H9 (cell line): ENCODE data around the gene CKS1B. TPM values are rescaled to one million over a fixed set of nuclear protein-coding genes. Genes with fewer than 3 reads are reported as not detected.

Experiments
- DNase-seq: peaks from one replicate; pipeline ENCODE4 v3.0.0-alpha.2; 2017
- H2AFZ ChIP-seq: one replicate; pipeline ENCODE4 v1.6.1; 2013; ENCODE audit warnings: mild to moderate bottlenecking, low read length, control low read depth, moderate library complexity
- H2AK5ac ChIP-seq: 2 replicates; pipeline ENCODE4 v1.6.1; 2013; ENCODE audit warnings: low read length, control low read depth, mixed read lengths; ENCODE audit not compliant: insufficient read length
- H2BK120ac ChIP-seq: one replicate; pipeline ENCODE4 v1.6.1; 2013; ENCODE audit warnings: low read depth, mild to moderate bottlenecking, low read length, control low read depth, inconsistent platforms; ENCODE audit not compliant: poor library complexity, severe bottlenecking
- H2BK12ac ChIP-seq: 2 replicates; pipeline ENCODE4 v1.6.1; 2013; ENCODE audit warnings: low read length, control low read depth, mixed read lengths, low read depth; ENCODE audit not compliant: insufficient read length
- H2BK15ac ChIP-seq: 2 replicates; pipeline ENCODE4 v1.6.1; 2013; ENCODE audit warnings: low read depth, low read length, control low read depth
- H2BK20ac ChIP-seq: one replicate; pipeline ENCODE4 v1.6.1; 2013; ENCODE audit warnings: low read depth, mild to moderate bottlenecking, low read length, control low read depth, inconsistent platforms; ENCODE audit not compliant: poor library complexity, severe bottlenecking
- H2BK5ac ChIP-seq: 2 replicates; pipeline ENCODE4 v1.6.1; 2013; ENCODE audit warnings: low read length, control low read depth, mixed read lengths; ENCODE audit not compliant: insufficient read length
- H3K14ac ChIP-seq: 2 replicates; pipeline ENCODE4 v1.6.1; 2013; ENCODE audit warnings: low read length, control low read depth; ENCODE audit not compliant: insufficient read depth
- H3K18ac ChIP-seq: 2 replicates; pipeline ENCODE4 v1.6.1; 2013; ENCODE audit warnings: low read depth, mild to moderate bottlenecking, mixed read lengths, low read length, control low read depth; ENCODE audit not compliant: insufficient read length
- H3K23ac ChIP-seq: 2 replicates; pipeline ENCODE4 v1.6.1; 2013; ENCODE audit warnings: low read length, control low read depth, mixed read lengths, low read depth; ENCODE audit not compliant: insufficient read length
- H3K23me2 ChIP-seq: 2 replicates; pipeline ENCODE4 v1.6.1; 2013; ENCODE audit warnings: low read depth, mild to moderate bottlenecking, mixed read lengths, low read length, control low read depth; ENCODE audit not compliant: insufficient read length, poor library complexity, severe bottlenecking
- H3K27ac ChIP-seq: 2 replicates; pipeline ENCODE4 v1.5.1; 2013; ENCODE audit warnings: low read length, control low read depth, mixed read lengths, low read depth; ENCODE audit not compliant: insufficient read length
- H3K27me3 ChIP-seq: 2 replicates; pipeline ENCODE4 v1.6.1; 2013; ENCODE audit warnings: low read length, control low read depth, inconsistent platforms; ENCODE audit not compliant: insufficient read depth
- H3K4ac ChIP-seq: 2 replicates; pipeline ENCODE4 v1.6.1; 2013; ENCODE audit warnings: low read depth, mild to moderate bottlenecking, control low read depth, inconsistent platforms, low read length, moderate library complexity
- H3K4me1 ChIP-seq: 2 replicates; pipeline ENCODE4 v1.6.1; 2013; ENCODE audit warnings: low read length, control low read depth, inconsistent platforms; ENCODE audit not compliant: insufficient read depth
- H3K4me2 ChIP-seq: 2 replicates; pipeline ENCODE4 v1.6.1; 2013; ENCODE audit warnings: low read length, control low read depth, mixed read lengths; ENCODE audit not compliant: insufficient read length, insufficient read depth
- H3K56ac ChIP-seq: 2 replicates; pipeline ENCODE4 v1.6.1; 2013; ENCODE audit warnings: low read depth, mild to moderate bottlenecking, mixed read lengths, low read length, control low read depth; ENCODE audit not compliant: insufficient read length
- H3K79me1 ChIP-seq: 2 replicates; pipeline ENCODE4 v1.6.1; 2013; ENCODE audit warnings: low read depth, mild to moderate bottlenecking, moderate library complexity, low read length, control low read depth, inconsistent platforms; ENCODE audit not compliant: insufficient read depth, poor library complexity, severe bottlenecking
- H3K79me2 ChIP-seq: 2 replicates; pipeline ENCODE4 v1.6.1; 2013; ENCODE audit warnings: low read length, control low read depth, inconsistent platforms; ENCODE audit not compliant: insufficient read depth
- H3K9ac ChIP-seq: 2 replicates; pipeline ENCODE4 v1.6.1; 2013; ENCODE audit warnings: low read length, control low read depth, mixed read lengths; ENCODE audit not compliant: insufficient read length; ENCODE audit errors: extremely low read depth
- H3K9me3 ChIP-seq: one replicate; pipeline ENCODE4 v1.6.1; 2013; ENCODE audit warnings: low read depth, low read length, inconsistent platforms; ENCODE audit not compliant: control insufficient read depth
- H3T11ph ChIP-seq: one replicate; pipeline ENCODE4 v1.6.1; 2013; ENCODE audit warnings: mild to moderate bottlenecking, low read length, control low read depth, inconsistent platforms
- H4K20me1 ChIP-seq: one replicate; pipeline ENCODE4 v1.6.1; 2013; ENCODE audit not compliant: control insufficient read depth, insufficient read length, insufficient read depth
- H4K5ac ChIP-seq: 2 replicates; pipeline ENCODE4 v1.6.1; 2013; ENCODE audit warnings: low read depth, mild to moderate bottlenecking, mixed read lengths, low read length, control low read depth; ENCODE audit not compliant: insufficient read length
- H4K8ac ChIP-seq: replicated peaks from 2 replicates; pipeline ENCODE4 v1.6.1; 2013; ENCODE audit warnings: low read length, control low read depth, mixed read lengths, low read depth; ENCODE audit not compliant: insufficient read length
- H4K91ac ChIP-seq: 2 replicates; pipeline ENCODE4 v1.6.1; 2013; ENCODE audit warnings: low read depth, mild to moderate bottlenecking, moderate library complexity, mixed read lengths, low read length, control low read depth; ENCODE audit not compliant: insufficient read length
- H3K27ac Mint-ChIP-seq, 3 experiments: 2 replicates in 2 of 3; 3 replicates in 1 of 3; pipeline ENCODE4 v1.8.0; 2020 to 2021; ENCODE audit warnings: mixed read lengths in 3 of 3, mild to moderate bottlenecking in 1 of 3, moderate library complexity in 1 of 3
- H3K27me3 Mint-ChIP-seq: 2 replicates; pipeline ENCODE4 v1.8.0; 2021; ENCODE audit warnings: low read depth, mild to moderate bottlenecking, moderate library complexity, mixed read lengths
- H3K36me3 Mint-ChIP-seq, 3 experiments: 2 replicates in 2 of 3; 3 replicates in 1 of 3; pipeline ENCODE4 v1.8.0; 2020 to 2021; ENCODE audit warnings: low read depth in 3 of 3, mixed read lengths in 3 of 3; ENCODE audit not compliant: insufficient read depth in 1 of 3
- H3K4me1 Mint-ChIP-seq, 2 experiments: 2 replicates each; pipeline ENCODE4 v1.8.0; 2020; ENCODE audit warnings: mixed read lengths in 2 of 2
- H3K4me3 Mint-ChIP-seq, 2 experiments: 2 replicates in 1 of 2; 3 replicates in 1 of 2; pipeline ENCODE4 v1.8.0; 2020 to 2021; ENCODE audit warnings: mild to moderate bottlenecking in 2 of 2, mixed read lengths in 2 of 2, moderate library complexity in 1 of 2
- H3K9me3 Mint-ChIP-seq, 2 experiments: 2 replicates in 1 of 2; 3 replicates in 1 of 2; pipeline ENCODE4 v1.8.0; 2020; ENCODE audit warnings: mild to moderate bottlenecking in 2 of 2, mixed read lengths in 2 of 2, moderate library complexity in 1 of 2
- CTCF ChIP-seq: fragments of 200-600 bp; sonication (generic); conservative IDR thresholded peaks from 3 replicates; pipeline ENCODE4 v1.8.0; 2021; ENCODE audit warnings: antibody characterized with exemption, mild to moderate bottlenecking
- WGBS: extraction: QIAGEN DNeasy Blood & Tissue Kit; methylation state at CpG from one replicate; pipeline ENCODE4 v1.1.7; 2013; ENCODE audit warnings: missing lambda C conversion rate, low lambda C conversion rate, mixed read lengths; ENCODE audit not compliant: insufficient read length; ENCODE audit errors: extremely low coverage; 5-methylcytosine and 5-hydroxymethylcytosine counted together
- total RNA-seq: library from RNA; stranded (reverse); gene quantifications from 2 replicates; pipeline ENCODE4 v1.2.1, GENCODE V29; 2021

CKS1B gene
- total RNA-seq, 1 experiment from 2014 or later = 279 TPM

GRCh38 chr1:154962156-154962749 is 12.2 kb upstream of the CKS1B start:
- Histone ChIP-seq H2AFZ (no peak overlapping the region), H3K18ac (no peak overlapping the region), H4K91ac (no peak overlapping the region), H3T11ph (no peak overlapping the region), H2BK12ac (no peak overlapping the region), H2BK5ac (no peak overlapping the region), H2BK20ac (no peak overlapping the region), H3K23me2 (no peaks in the 10 kb centered on the region), H3K4me2 (peak overlapping the region; percentile 76), H3K14ac (0 out of 2 replicates have a peak overlapping the region, but pooled peaks have one; percentile 60), H4K8ac (no peak overlapping the region), H4K5ac (no peak overlapping the region), H3K56ac (no peak overlapping the region), H3K27me3 (no peaks in the 10 kb centered on the region), H3K23ac (no peak overlapping the region), H4K20me1 (peaks cover 2% of the 10 kb centered on the region), H3K27ac (no peak overlapping the region), H2BK120ac (no peak overlapping the region), H2AK5ac (no peak overlapping the region), H3K4me1 (0 out of 2 replicates have a peak, but pooled peaks cover 2% of the 10 kb centered on the region), H3K79me1 (no peaks in the 10 kb centered on the region), H2BK15ac (no peak overlapping the region), H3K9ac (peak overlapping the region; percentile 74), H3K9me3 (no peaks in the 10 kb centered on the region), H3K4ac (no peak overlapping the region), H3K79me2 (no peaks in the 10 kb centered on the region; the same call in 1 of the 2 replicates)
- no CpG with 5 or more reads among the region's 25 CpGs for WGBS
- DNase-seq = no peak
- Mint-ChIP-seq H3K4me3 (peak overlapping the region; percentile 78 to 87), H3K9me3 (no peaks in the 10 kb centered on the region), H3K36me3 (peaks cover 36 to 76% (median 64%) of the 10 kb centered on the region in 3 experiments), H3K27ac (peak overlapping the region; percentile 70 to 95 (median 93)), H3K4me1 (peaks cover 33 to 38% of the 10 kb centered on the region in 2 experiments), H3K27me3 (no peaks in the 10 kb centered on the region)
- TF ChIP-seq CTCF = no peak
